AG09309 (cell line): Measurements from ENCODE around the gene ST6GALNAC6.

Source experiments
- DNase-seq: peaks from one replicate; pipeline ENCODE4 v3.0.0-alpha.2; 2010; ENCODE audit warnings: low read depth
- H3K4me3 ChIP-seq: 2 replicates; pipeline ENCODE4 v1.5.1; 2011; ENCODE audit warnings: mild to moderate bottlenecking, low read depth, low read length, moderate library complexity; ENCODE audit not compliant: control insufficient read depth
- CTCF ChIP-seq: IDR thresholded peaks from 2 replicates; pipeline ENCODE4 v1.5.1; 2011; ENCODE audit warnings: mild to moderate bottlenecking, low read depth, low read length, inconsistent platforms; ENCODE audit not compliant: insufficient read depth, control insufficient read depth; ENCODE audit errors: missing control alignments

ST6GALNAC6 gene

GRCh38 chr9:127867356-127868277 lies 31.8 kb downstream of the ST6GALNAC6 start:
- DNase-seq, result no peak
- TF ChIP-seq CTCF, result no peak
- H3K4me3 ChIP-seq, result no peak overlapping the region

- DNase-seq, result no peak
- TF ChIP-seq CTCF, result no peak
- no peak overlapping the region for H3K4me3 ChIP-seq
These were observed 32.9 kb downstream of the ST6GALNAC6 start for GRCh38 chr9:127866535-127866934.

GRCh38 chr9:127865645-127866464 lies 33.5 kb downstream of the ST6GALNAC6 start:
- H3K4me3 ChIP-seq, result no peak overlapping the region
- no peak for TF ChIP-seq CTCF
- DNase-seq, result no peak

- TF ChIP-seq CTCF, result no peak
- no peak for DNase-seq
- H3K4me3 ChIP-seq, result no peak overlapping the region
These were observed 36.2 kb downstream of the ST6GALNAC6 start for GRCh38 chr9:127863191-127863621.

- TF ChIP-seq CTCF, result no peak
- no peak overlapping the region for H3K4me3 ChIP-seq
- DNase-seq, result no peak
These were observed 37.1 kb downstream of the ST6GALNAC6 start for GRCh38 chr9:127862075-127863011.

- TF ChIP-seq CTCF, result no peak
- H3K4me3 ChIP-seq, result no peak overlapping the region
- no peak for DNase-seq
These were observed 38.6 kb downstream of the ST6GALNAC6 start for GRCh38 chr9:127860779-127861178.
